Activated T-helper 1 cell treated with Interleukin-2 at 50 U/mL for 16 hours (primary cell): ENCODE data around the gene FGF10.

Experiments
- DNase-seq: peaks from one replicate; pipeline ENCODE4 v3.0.0-alpha.2; 2020; ENCODE audit warnings: low read depth

Gene FGF10

DNA sequence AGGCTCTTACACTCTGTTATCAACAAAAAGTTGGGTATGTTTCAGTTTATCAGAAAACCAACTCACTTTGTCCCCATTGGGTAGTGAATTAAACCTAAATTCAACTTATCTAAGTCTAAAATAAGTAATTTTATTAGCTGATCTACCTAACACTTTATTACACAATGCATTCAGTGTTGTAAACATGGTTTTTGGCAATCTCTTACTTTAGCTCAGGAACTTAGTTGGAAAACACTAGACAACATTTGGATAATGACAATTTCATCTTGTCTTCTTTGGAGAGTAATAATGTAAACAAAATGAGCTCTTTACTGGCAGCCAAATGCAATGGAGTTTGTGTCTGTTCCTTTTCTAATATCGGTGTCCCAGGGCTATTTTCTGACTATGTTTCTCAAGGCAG is 33.0 kb downstream of the FGF10 start:
- no peak for DNase-seq

DNA sequence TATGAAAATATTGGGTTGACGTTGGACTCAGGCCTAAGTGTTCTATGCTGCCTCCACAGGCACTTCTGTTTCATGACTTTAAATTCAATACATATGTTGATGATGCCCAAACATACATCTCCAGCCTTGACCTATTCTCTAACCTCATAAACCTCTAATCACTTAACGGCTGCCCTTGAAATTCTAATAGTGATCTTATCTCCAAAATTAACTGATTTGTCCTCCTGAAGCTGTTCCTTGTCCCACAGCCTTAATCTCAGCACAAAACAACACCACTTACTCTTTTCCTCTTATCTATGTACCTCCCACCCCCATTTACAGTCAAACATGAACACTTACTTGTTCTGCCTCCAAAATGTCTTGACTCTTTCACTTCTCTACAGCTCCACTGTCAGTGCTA is 43.3 kb downstream of the FGF10 start:
- no peak for DNase-seq

- no peak for DNase-seq
Measured at GRCh38 chr5:44336708-44337107, 52.5 kb downstream of the FGF10 start.

GRCh38 chr5:44334622-44335021 is 54.6 kb downstream of the FGF10 start:
- DNase-seq = no peak

DNA sequence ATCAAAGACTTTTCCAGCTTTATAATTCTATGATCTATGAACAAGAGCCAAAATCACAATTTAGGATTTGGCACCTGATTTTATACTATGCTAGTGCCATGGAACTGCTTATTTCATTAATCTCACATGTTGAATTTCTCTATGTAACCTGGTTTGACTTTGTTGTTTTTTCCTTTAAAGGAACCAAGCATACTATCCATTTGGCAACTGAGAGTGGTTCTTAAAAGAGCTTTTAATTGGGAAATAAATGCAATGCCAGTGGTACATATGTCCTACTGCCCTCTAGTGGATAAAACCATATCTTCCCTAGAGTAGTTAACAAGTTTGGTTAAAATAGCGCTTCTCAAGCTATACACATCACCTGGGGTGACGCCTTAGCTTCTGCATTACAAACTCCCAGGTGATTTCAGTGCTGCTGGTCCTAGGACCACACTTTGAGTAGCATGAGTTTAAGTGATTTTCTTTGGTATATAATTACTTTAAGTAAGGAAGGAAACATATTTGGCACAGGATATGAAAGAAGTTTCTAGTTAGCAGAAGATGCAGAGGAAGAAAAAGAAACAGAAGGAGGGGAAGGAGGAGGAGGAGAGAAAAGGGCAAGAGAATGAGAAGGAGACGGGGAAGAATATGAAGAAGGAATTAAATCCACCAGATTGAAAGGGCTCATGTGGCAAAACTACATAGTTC is 56.8 kb downstream of the FGF10 start:
- DNase-seq = no peak

- no peak for DNase-seq
Measured at GRCh38 chr5:44331471-44332050, 57.7 kb downstream of the FGF10 start.

- DNase-seq = no peak
Measured at GRCh38 chr5:44329716-44330115, 59.5 kb downstream of the FGF10 start.

- DNase-seq = no peak
Measured at GRCh38 chr5:44321144-44321725, 68.0 kb downstream of the FGF10 start.

DNA sequence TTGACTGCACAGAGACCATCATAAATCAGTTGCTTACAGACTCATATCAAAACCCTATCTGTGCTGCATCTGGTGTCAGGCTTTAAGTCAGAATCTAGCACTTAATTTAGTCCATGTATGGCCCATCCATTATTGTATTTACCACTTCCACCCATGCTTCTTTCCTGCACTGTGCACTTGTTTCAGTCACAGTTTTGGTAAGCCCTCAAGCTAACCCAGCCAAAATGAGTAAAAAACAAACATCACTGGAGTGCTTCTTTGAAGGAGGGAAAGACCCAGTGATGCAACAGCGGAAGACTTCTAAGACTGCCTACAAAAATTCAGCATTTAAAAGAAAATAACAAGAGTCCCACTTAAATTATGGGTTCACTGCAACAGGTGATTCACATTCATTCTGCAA is 69.0 kb downstream of the FGF10 start:
- DNase-seq = no peak

GRCh38 chr5:44318883-44319282 is 70.3 kb downstream of the FGF10 start:
- DNase-seq = no peak

GRCh38 chr5:44312374-44312773 is 76.8 kb downstream of the FGF10 start:
- DNase-seq = no peak

- DNase-seq = no peak
Measured at GRCh38 chr5:44300551-44300950, 88.7 kb downstream of the FGF10 start.

GRCh38 chr5:44299394-44299793 is 89.8 kb downstream of the FGF10 start:
- no peak for DNase-seq

DNA sequence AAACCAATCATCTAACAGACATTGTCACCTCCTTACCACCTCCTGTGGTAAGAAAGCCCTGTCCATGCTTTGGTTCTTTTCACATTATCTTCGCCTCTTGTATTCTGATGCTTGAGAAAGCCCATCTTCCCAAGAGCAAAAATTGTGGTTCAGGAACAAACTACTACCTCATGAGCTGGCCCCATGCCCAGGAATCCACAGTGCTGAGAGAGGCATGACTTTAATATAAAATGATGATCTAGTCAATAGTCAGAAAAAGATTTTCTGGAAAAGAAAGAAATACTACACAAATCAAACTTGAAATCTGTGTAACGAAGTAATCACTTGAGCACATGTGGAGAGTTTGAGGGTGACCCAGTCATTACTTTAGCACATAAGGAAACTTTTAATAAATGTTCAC is 94.7 kb downstream of the FGF10 start:
- DNase-seq = no peak

- no peak for DNase-seq
Measured at GRCh38 chr5:44292736-44293135, 96.5 kb downstream of the FGF10 start.

DNA sequence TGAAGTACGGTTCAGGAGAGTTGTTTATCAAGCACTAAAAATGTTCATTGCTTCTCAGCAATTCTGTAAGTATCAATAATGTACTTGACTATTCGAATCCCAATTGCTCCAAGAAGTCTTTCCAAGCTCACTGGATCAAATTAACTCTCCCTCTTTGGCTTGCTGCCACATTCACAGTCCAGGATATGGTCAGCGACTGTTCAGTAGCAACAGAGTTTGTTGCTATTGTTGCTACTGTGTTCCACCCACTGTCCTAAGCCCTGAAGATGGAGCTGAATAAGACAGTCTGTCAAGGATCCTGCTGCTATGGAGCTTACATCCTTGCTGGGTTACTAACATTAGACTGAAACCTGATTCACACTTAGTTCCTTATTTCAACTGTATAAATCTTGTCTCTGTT is 110.8 kb downstream of the FGF10 start:
- no peak for DNase-seq

DNA sequence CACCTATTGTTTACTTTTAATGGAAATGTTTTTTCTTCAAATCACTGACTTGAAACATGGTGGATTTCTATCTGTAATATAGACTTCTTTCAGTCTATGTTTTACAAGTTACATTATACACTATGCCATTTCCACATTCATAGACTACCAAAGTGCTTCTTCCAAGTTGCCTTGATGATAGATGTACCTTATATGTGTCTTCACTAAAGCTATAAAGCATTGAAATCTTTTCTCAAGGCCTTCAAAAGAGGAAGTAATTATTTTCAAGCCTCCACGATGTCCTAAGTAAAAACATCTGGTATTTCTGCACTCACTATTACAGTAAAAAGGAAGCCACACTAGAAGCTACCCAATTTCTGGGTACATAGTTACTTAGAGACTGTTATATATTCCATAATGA is 113.3 kb downstream of the FGF10 start:
- DNase-seq = no peak

GRCh38 chr5:44275329-44275728 is 113.9 kb downstream of the FGF10 start:
- no peak for DNase-seq

- DNase-seq = no peak
Measured at GRCh38 chr5:44267909-44268308, 121.3 kb downstream of the FGF10 start.

DNA sequence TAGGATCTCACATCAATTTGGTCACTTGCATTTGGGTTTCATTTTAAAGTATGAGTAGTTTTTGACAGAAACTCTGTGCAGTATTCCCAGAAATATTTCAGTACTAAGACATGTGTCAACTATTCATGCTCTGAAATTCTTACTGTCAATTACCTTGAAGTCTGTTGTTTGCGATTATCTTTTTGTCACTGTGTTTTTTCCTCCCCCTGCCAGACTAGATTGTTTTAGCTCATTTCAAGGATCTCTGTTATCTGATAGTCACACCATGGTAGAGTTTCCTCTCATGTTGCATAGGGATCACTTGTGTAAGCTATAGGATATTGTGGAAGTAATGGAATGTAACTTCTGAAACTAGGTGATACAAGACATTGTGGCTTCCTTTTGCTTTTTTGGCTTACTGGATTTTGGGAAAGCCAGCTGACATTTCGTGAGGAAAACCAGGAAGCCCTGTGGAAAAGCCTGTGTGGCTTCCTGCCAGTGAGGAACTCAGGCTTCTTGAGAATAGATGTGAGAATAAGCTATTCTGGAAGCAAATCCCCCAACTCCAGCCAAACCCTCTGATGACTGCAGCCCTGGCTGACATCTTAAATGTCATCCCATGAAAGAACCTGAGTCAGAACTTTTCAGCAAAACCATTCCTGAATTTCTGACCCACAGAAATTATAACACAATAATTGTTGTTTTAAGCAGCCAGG is 122.2 kb downstream of the FGF10 start:
- DNase-seq = no peak

GRCh38 chr5:44265713-44266112 is 123.5 kb downstream of the FGF10 start:
- no peak for DNase-seq

DNA sequence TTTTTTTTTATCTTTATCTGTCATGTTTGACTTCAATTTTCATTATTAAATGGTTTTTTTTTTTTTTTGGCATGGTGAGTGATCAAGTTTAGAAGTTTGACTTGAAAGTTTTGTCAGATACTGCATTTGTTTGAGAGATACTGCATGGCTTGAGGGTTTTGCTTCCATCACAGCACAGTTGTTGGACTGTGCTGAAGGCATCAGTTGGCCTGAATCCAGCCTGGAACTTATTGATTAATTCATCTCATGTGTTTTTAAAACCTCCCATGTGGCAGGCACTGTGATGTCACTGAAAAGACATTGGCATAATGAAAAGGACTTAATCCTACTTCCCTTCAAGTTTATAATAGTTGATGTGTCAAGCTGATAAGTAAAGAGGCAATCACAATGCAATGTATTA is 128.4 kb downstream of the FGF10 start:
- DNase-seq = no peak

GRCh38 chr5:44257653-44258365 is 131.4 kb downstream of the FGF10 start:
- DNase-seq = no peak
